HepG2 (cell line): ENCODE results near the gene MTA1. TPM values are rescaled to one million over a fixed set of nuclear protein-coding genes. Genes with fewer than 3 reads are reported as not detected.

Experiments
- ATAC-seq: fragments of 200-7000 bp; cut with Tn5 transposase; 3 replicates; pipeline ENCODE4 v1.9.1; 2020; ENCODE audit warnings: mild to moderate bottlenecking, moderate library complexity
- BruUV-seq: library from RNA; stranded (reverse); fragments of 400-500 nt; replicated peaks from 2 replicates; lab custom pipeline; 2021; lab: Mats Ljungman, UMichigan
- CTCF ChIA-PET: fragments of 300-600 bp; formaldehyde crosslinking; extraction: SDS; loops from one replicate; lab custom pipeline; 2021; ENCODE audit warnings: low total read pairs, inconsistent platforms, low intra/inter-chr PET ratio; lab: Yijun Ruan, JAX
- POLR2A ChIA-PET: fragments of 350-600 bp; sonication (Branson Sonifier 250); formaldehyde crosslinking; loops from one replicate; lab custom pipeline; 2020; ENCODE audit warnings: antibody characterized with exemption, inconsistent platforms; lab: Yijun Ruan, JAX
- DNase-seq: peaks from one replicate; pipeline ENCODE4 v3.0.0-alpha.2; 2015; ENCODE audit warnings: low spot score
- FAIRE-seq: peaks from 3 replicates; lab custom pipeline; 2011; peaks lifted over from hg19 to GRCh38; lab: Jason Lieb, UNC
- H2AFZ ChIP-seq: one replicate; pipeline ENCODE4 v1.6.1; 2011; ENCODE audit warnings: low read length, inconsistent platforms
- H3K27ac ChIP-seq: fragments of 300-600 bp; 3 replicates; pipeline ENCODE4 v1.8.0; 2011; ENCODE audit warnings: mixed run types, mild to moderate bottlenecking, mixed read lengths, low read length, inconsistent platforms; ENCODE audit not compliant: insufficient read depth; ENCODE audit errors: extremely low read length
- H3K27me3 ChIP-seq, 2 experiments: fragments of 200-600 bp in 1 of 2; 2 replicates in 1 of 2; 3 replicates in 1 of 2; pipeline versions ENCODE4 v1.6.0 to v1.8.0; 2011; ENCODE audit warnings: low read length in 2 of 2, mild to moderate bottlenecking in 2 of 2, moderate library complexity in 2 of 2, inconsistent platforms in 1 of 2; ENCODE audit not compliant: insufficient read depth in 2 of 2, control insufficient read depth in 1 of 2
- H3K36me3 ChIP-seq, 2 experiments: fragments of 200-600 bp in 1 of 2; replicated peaks in 1 of 2; 2 replicates in 1 of 2; 3 replicates in 1 of 2; pipeline versions ENCODE4 v1.5.1 to v1.8.0; 2011; ENCODE audit warnings: low read length in 2 of 2, inconsistent platforms in 1 of 2; ENCODE audit not compliant: insufficient read depth in 2 of 2, control insufficient read depth in 1 of 2
- H3K4me1 ChIP-seq: 2 replicates; pipeline ENCODE4 v1.5.1; 2012; ENCODE audit warnings: low read length, inconsistent platforms; ENCODE audit not compliant: insufficient read depth
- H3K4me2 ChIP-seq: 2 replicates; pipeline ENCODE4 v1.6.0; 2011; ENCODE audit warnings: low read depth, low read length, inconsistent platforms
- H3K4me3 ChIP-seq, 3 experiments: fragments of 200-600 bp in 1 of 3; sonication (generic), shearing (Covaris generic) in 1 of 3; replicated peaks in 1 of 3; 2 replicates each; pipeline ENCODE4 v1.5.1; 2011 to 2016; ENCODE audit warnings: low read length in 3 of 3, inconsistent platforms in 2 of 3, low read depth in 2 of 3, mild to moderate bottlenecking in 2 of 3, control low read depth in 1 of 3, mixed read lengths in 1 of 3; ENCODE audit not compliant: insufficient read depth in 1 of 3
- H3K79me2 ChIP-seq: one replicate; pipeline ENCODE4 v1.6.1; 2011; ENCODE audit warnings: low read length, inconsistent platforms; ENCODE audit not compliant: insufficient read depth
- H3K9ac ChIP-seq: 2 replicates; pipeline ENCODE4 v1.6.0; 2011; ENCODE audit warnings: mild to moderate bottlenecking, low read depth, low read length, inconsistent platforms; ENCODE audit not compliant: insufficient read depth
- H3K9me3 ChIP-seq: 2 replicates; pipeline ENCODE4 v1.5.1; 2012; ENCODE audit warnings: mild to moderate bottlenecking, low read length
- H4K20me1 ChIP-seq: 2 replicates; pipeline ENCODE4 v1.6.0; 2011; ENCODE audit warnings: inconsistent platforms, mild to moderate bottlenecking, low read length, moderate library complexity; ENCODE audit not compliant: insufficient read depth
- NFKBIZ ChIP-seq: IDR thresholded peaks from 2 replicates; pipeline ENCODE4 v1.6.1; 2018; ENCODE audit warnings: missing genetic modification reagents, missing compliant biosample characterization
- PTBP1 ChIP-seq: fragments of 200-400 bp; formaldehyde crosslinking; IDR thresholded peaks from 2 replicates; pipeline ENCODE4 v1.6.1; 2018; ENCODE audit warnings: low read length, low read depth; ENCODE audit not compliant: poor library complexity, severe bottlenecking
- ZFP82 ChIP-seq: sonication (generic); formaldehyde crosslinking; IDR thresholded peaks from 2 replicates; pipeline ENCODE4 v1.5.1; 2020; ENCODE audit warnings: mild to moderate bottlenecking, missing genetic modification reagents, borderline replicate concordance
- ZNF362 ChIP-seq: sonication (generic); formaldehyde crosslinking; IDR thresholded peaks from 2 replicates; pipeline ENCODE4 v1.4.0; 2020; ENCODE audit warnings: missing genetic modification reagents, mild to moderate bottlenecking, borderline replicate concordance
- ZNF614 ChIP-seq: IDR thresholded peaks from 2 replicates; pipeline ENCODE4 v1.6.1; 2018; ENCODE audit warnings: missing biosample characterization, missing genetic modification reagents, inconsistent platforms, borderline replicate concordance
- ZNF788 ChIP-seq: sonication (generic); formaldehyde crosslinking; IDR thresholded peaks from 2 replicates; pipeline ENCODE4 v1.5.0; 2020; ENCODE audit warnings: mild to moderate bottlenecking, missing genetic modification reagents, borderline replicate concordance
- WGBS: methylation state at CpG from one replicate; pipeline ENCODE4 v1.1.6; 2017; ENCODE audit warnings: low lambda C conversion rate; 5-methylcytosine and 5-hydroxymethylcytosine counted together
- in situ Hi-C: cut with HindIII; loops from 2 replicates; pipeline ENCODE4 v1.10.0; 2017; ENCODE audit warnings: low pct_unique_long_range_greater_than_20kb; ENCODE audit not compliant: extremely low pct_ligation_motif_present
- intact Hi-C: fragments of 100-400 bp; cut with micrococcal nuclease; formaldehyde crosslinking; loops from one replicate; pipeline ENCODE4 v1.10.0; 2022; ENCODE audit not compliant: unreplicated experiment
- polyA plus RNA-seq, 8 experiments: library from polyadenylated mRNA; depleted of rRNA in 3 of 8; stranded (reverse) in 7 of 8; unstranded in 1 of 8; fragments of >200 nt; fragmentation: Illumina TruSeq in 4 of 8; extraction: Trizol in 4 of 8; gene quantifications; 2 replicates each; pipeline versions ENCODE4 v1.2.1 to v1.2.3, GENCODE V29; 2011 to 2016; ENCODE audit warnings: low read depth in 4 of 8, missing spikeins in 1 of 8, mixed read lengths in 1 of 8; ENCODE audit not compliant: insufficient read depth in 1 of 8
- total RNA-seq, 5 experiments: library from RNA; depleted of rRNA; stranded (reverse); fragments of >200 nt; fragmentation: Illumina TruSeq; extraction: Trizol; gene quantifications; 2 replicates each; pipeline ENCODE4 v1.2.3, GENCODE V29; 2016; ENCODE audit warnings: low read depth in 1 of 5
- TF ChIP-seq, protein P1 (sequence below): sonication (generic); formaldehyde crosslinking; IDR thresholded peaks from 2 replicates; pipeline ENCODE4 v1.4.0; 2020; ENCODE audit warnings: missing genetic modification reagents, borderline replicate concordance

The MTA1 gene
- total and polyA plus RNA-seq, 2 of the 13 experiments (the other 11 are each of a cell fraction or from before 2014, with no cell fraction given) = 35.2 to 85.8 TPM

DNA sequence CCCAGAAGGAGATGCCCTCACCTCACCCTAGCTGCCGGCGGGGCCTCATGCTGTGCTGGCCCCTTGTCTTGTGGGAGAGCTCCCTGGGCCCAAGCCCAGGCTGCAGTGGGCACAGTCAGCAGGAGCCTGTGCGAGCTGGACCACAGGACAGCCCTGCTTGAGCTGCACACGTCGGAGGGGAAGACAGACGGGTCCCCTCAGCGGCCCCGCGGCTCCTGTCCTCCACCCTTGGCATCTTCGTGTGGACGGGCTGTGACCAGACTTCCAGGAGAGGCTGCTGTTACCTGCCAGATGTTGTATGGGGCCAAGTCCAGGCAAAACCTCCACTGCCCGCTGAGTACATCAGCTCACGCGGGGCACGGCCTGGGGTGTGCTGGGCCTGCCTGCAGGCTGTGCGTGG lies 30.7 kb upstream of the MTA1 start:
- Histone ChIP-seq H3K79me2 (no peaks in the 10 kb centered on the region), H3K27ac (no peak overlapping the region), H4K20me1 (no peaks in the 10 kb centered on the region), H3K27me3 (no peaks in the 10 kb centered on the region), H3K9ac (no peak overlapping the region), H3K4me2 (no peak overlapping the region), H3K4me3 (no peak overlapping the region), H3K36me3 (no peaks in the 10 kb centered on the region), H2AFZ (no peak overlapping the region), H3K9me3 (no peaks in the 10 kb centered on the region), H3K4me1 (no peaks in the 10 kb centered on the region)
- POLR2A ChIA-PET = no interaction called here
- 80% methylated on average over 12 of the region's 16 CpGs for WGBS
- BruUV-seq = no TSS peak
- in situ Hi-C loops = no loop called here
- DNase-seq = no peak
- TF ChIP-seq ZFP82 (CRISPR knock-in tag) = no peak
- TF ChIP-seq, protein P1, sequence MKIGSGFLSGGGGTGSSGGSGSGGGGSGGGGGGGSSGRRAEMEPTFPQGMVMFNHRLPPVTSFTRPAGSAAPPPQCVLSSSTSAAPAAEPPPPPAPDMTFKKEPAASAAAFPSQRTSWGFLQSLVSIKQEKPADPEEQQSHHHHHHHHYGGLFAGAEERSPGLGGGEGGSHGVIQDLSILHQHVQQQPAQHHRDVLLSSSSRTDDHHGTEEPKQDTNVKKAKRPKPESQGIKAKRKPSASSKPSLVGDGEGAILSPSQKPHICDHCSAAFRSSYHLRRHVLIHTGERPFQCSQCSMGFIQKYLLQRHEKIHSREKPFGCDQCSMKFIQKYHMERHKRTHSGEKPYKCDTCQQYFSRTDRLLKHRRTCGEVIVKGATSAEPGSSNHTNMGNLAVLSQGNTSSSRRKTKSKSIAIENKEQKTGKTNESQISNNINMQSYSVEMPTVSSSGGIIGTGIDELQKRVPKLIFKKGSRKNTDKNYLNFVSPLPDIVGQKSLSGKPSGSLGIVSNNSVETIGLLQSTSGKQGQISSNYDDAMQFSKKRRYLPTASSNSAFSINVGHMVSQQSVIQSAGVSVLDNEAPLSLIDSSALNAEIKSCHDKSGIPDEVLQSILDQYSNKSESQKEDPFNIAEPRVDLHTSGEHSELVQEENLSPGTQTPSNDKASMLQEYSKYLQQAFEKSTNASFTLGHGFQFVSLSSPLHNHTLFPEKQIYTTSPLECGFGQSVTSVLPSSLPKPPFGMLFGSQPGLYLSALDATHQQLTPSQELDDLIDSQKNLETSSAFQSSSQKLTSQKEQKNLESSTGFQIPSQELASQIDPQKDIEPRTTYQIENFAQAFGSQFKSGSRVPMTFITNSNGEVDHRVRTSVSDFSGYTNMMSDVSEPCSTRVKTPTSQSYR (CRISPR knock-in tag) = no peak
- TF ChIP-seq NFKBIZ (CRISPR knock-in tag) = no peak
- no peak for TF ChIP-seq ZNF614 (CRISPR knock-in tag)
- no peak for TF ChIP-seq ZNF362 (CRISPR knock-in tag)
- no peak for TF ChIP-seq PTBP1
- no peak for TF ChIP-seq ZNF788 (CRISPR knock-in tag)
- intact Hi-C loops = no loop called here
- ATAC-seq = no peak
- CTCF ChIA-PET = no interaction called here
- no peak for FAIRE-seq
